NCI-H1048 (cell line): ENCODE data around the gene METRNL.
"Not testable (repeated sequence)": the region's sequence is repeated elsewhere in the genome, so short reads cannot be mapped to it uniquely, and the experiment has no call there.

Source experiments
- DNase-seq: peaks from one replicate; lab custom pipeline; 2025; lab: John Stamatoyannopoulos, UW

The METRNL gene

DNA sequence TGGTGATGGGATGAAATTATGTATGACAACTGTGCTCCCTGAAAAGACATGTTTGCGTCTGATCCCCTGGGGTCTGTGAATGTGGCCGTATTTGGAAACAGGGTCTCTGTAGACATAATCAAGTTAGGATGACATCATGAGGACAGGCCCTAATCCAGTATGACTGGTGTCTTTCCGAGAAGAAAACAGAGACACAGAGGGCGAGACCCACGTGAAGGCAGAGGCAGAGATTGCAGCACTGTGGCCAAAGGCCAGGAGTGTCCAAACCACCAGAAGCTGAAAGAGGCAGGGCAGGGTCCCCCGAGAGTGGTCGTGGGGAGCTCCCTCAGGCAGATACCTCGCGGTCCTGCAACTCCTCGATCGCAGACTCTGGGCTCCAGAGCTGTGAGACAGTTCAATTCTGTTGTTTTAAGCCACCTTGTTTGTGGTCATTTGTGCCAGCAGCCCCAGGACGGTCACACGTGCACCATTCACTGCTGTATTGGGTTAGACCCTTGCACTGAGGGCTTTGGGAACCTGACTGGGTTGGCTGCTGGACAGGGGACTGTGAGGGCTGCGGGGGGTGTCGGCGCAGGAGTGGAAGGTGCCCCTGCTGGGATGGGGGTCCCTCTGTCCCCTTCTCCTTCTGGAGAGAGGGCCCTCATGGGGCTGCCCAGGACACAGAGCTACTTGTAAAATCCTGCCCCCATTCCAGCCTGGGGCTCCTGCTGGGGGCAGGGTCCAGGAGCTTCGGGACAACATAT lies 27.7 kb downstream of the METRNL start:
- DNase-seq: no peak

DNA sequence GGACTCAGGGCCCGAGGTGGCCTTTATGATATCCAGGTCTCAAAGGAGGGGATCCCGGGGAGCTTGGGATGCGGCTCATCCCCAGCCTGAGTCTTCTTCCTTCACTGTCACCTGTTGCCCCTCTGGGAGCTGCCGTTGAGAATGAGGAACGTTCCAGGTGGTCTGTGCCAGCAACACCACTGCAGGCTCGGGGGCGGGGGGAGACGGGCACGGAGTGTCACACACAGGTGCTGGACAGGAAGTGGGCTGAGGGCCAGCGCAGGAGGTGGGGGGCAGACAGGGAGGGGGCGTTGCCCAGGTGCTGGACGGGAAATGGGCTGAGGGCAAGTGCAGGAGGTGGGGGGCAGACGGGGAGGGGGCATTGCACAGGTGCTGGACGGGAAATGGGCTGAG lies 28.2 kb downstream of the METRNL start:
- DNase-seq: no peak

DNA sequence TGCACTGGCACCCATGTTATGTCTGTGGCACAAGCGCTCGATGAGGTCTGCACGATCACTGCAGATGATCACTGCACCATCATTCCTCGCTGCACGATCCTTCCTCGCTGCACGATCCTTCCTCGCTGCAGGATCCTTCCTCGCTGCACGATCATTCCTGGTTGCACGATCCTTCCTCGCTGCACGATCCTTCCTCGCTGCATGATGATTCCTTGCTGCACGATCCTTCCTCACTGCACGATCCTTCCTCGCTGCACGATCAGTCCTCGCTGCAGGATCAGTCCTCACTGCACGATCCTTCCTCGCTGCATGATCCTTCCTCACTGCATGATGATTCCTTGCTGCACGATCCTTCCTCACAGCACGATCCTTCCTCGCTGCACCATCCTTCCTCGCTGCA lies 29.3 kb downstream of the METRNL start:
- DNase-seq: no peak

- DNase-seq: no peak
Observed at GRCh38 chr17:83109386-83109785, 30.0 kb downstream of the METRNL start.

DNA sequence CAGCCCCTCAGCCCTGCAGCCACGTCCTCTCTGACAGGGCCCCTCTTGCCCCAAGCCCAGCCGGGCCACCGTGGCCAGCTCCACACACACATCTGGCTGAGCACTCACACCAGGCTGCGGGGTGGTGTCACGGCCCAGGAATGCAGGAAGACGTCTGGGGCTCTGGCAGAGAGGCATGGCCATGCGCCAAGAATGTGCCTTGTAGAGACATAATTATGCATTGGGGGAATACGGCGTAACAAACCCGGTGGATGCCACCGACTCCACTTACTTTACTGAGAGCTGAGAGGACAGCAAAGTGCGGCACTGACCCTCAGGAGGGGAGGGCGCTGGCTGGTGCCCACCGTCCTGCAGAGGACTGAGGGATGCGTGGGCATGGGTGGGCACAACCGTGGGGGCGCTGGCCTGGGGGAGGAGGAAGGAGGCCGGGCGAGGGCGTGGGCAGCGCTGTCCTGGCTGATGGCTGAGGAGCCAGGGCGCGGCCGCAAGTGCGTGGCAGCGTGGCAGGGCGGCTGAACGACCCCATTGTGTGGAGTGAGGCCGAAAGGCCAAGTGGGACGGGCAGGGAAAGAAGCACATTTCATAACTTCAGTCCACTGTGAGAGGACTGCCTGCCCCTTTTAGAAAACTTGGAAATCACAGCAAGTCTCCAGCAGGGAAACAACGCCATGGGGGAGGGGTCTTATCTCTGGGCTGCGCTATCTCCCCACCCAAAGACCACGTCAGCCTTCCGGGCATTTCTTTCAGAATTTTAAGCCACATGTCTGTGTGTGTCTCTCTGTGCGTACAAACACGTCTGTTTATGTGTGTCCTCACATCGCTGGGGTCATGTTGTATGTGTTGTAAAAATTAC lies 30.6 kb downstream of the METRNL start:
- DNase-seq: no peak

- no peak for DNase-seq
Observed at GRCh38 chr17:83110735-83111134, 31.3 kb downstream of the METRNL start.

DNA sequence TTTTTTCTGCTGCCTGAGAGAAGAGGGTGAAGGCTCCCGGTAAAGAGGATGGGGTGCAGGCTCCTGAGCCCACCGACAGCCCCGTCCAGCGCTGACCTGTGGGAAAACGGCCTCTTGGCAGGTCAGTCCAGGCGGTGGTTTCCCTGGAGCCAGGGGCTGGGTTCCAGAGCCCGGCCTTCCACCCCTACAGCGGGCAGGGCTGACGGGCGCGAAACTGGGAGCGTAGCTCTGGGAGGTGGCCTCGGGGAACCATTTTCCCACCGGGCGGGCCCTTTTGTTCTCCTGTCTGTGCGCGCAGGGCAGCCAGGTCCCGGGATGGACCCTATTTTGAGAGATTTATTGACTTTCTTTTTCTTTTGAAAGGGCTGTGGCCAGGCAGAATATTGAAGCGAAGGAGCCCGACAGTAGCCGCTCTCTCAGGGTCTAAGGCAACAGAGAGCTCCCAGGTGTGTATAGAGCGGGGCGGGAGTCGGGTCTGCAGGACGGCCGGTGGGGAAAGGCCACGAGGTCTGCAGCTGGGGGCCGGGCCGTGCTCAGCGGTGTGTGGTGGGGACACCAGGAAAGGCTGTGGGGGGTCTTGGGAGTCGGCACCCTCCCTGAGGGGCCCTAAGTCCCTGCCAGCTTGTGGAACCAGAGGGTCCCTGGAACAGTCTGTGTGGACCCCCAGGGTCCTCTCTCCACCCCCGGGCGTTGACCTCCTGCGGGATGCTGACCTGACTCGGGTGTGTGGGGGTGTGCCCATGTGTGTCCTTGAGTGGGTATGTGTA lies 32.3 kb downstream of the METRNL start:
- DNase-seq: no peak

GRCh38 chr17:83113381-83113780 lies 34.0 kb downstream of the METRNL start:
- DNase-seq: no peak

DNA sequence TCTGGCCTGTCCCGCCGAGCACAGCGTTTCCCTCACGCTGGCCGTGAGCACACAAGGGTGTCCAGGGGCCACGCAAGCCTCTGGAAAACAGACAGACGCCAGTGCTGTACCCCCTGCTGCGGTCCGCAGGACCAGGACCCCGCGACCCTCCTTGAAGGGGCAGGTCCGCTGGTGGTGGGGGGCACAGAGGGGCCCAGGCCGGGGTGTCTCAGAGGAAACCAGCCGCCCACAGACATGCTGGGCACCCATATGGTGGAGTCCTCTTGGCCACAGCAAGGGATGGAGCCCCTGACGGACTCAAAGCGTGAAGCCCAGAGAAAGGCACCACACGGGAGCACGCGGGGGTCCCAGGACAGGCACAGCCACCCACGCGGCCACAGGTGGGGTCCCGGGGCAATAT lies 34.4 kb downstream of the METRNL start:
- DNase-seq: no peak

DNA sequence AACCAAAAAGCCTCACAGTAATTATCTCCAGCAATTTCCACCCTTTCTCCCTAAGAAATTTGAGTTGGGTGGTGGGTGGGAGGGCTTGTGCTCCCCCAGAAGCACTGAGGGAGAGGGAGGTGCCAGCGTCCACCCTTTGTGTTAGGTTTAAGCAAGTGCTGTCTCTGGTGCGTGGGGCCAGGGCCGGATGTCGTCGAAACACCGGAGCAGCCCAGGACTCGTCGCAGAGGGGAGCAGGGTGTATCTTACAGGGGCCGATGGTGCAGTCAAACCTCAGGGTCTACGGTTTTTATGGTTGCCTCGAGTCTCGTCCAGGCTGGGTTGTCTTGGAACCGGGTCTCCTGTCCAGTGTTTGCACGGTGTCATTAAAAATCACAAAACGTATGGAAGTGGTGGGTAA lies 35.3 kb downstream of the METRNL start:
- DNase-seq: no peak

DNA sequence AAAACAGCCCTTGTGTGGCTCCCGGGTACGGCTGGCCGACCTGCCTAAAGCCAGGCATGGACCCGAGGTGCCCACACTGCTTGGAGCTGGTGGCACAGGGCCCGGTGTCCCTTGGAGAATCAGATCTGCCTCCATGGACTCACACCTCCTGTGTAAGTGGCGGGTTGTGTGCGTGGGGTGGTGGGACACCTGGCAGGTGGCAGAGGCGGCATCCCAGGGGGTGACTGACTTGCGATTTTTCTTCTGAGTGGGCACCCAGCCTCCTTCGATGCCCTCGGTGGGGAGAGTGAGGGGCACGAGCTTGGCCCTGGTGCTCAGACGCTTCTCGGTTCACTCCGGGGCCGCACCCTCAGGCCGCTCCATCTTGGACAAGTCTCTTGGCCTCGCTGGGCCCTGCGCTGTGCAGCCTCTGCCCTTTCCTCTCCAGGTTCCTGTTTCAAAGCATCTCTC lies 35.8 kb downstream of the METRNL start:
- no peak for DNase-seq

GRCh38 chr17:83115832-83116231 lies 36.4 kb downstream of the METRNL start:
- no peak for DNase-seq

- DNase-seq: no peak
Observed at GRCh38 chr17:83116311-83116771, 36.9 kb downstream of the METRNL start.

GRCh38 chr17:83116783-83117555 lies 37.6 kb downstream of the METRNL start:
- no peak for DNase-seq

DNA sequence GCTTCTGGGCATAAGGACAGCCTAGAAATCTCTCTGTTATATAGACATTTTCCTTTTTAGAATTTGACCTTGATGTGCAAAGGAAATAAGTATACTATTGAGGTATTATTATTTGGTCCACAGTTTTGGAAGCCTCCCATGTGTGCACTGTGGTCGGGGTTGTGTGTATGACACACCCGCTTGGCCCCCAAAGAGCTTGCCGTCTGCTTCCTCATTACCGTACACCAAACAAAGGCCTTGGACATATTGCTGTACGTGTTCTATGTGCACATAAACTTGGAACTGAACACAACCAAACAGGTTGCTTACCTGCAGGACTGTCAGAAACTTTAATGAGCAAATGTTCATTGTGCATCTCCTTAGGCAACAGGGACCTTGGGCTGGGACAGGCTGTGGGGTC lies 38.2 kb downstream of the METRNL start:
- DNase-seq: no peak

DNA sequence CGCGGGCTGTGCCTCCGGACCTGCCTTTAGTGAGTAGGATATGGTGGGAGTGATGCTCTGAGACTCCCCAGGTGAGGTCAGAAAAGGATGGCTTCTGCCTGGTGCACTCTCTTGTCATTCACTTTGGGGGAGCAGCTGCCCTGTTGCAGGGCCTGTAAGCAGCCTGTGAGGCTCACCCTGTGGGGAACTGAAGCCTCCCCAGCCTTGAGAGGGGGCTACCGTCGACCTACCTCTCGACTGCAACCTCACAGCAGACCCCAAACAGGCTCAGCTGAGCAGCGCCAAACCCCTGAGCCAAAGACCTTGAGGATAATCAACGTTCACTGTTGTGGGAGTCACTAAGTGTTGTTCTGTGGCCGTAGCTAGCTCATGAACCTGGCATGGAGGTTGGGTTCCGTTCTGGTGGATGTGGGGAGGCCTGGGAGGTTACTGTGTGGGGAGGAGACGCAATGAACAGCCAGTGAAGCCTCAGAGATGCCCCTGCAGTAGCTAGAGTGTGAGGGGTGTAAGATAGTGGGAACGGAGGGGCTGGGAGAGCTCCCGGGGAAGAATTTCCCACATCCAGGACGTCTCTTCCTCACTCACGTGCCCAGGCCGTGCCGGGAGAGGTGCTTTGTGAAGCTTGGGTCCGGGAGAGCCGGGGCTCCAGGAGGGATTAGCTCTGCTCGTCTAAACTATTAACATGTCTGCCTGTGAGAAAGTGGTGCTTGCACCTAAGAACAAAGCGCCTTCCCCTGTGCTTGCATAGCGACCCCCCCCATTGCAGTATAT lies 38.8 kb downstream of the METRNL start:
- no peak for DNase-seq

- no peak for DNase-seq
Observed at GRCh38 chr17:83119987-83120864, 40.8 kb downstream of the METRNL start.

GRCh38 chr17:83121473-83121872 lies 42.1 kb downstream of the METRNL start:
- not testable (repeated sequence) for DNase-seq

DNA sequence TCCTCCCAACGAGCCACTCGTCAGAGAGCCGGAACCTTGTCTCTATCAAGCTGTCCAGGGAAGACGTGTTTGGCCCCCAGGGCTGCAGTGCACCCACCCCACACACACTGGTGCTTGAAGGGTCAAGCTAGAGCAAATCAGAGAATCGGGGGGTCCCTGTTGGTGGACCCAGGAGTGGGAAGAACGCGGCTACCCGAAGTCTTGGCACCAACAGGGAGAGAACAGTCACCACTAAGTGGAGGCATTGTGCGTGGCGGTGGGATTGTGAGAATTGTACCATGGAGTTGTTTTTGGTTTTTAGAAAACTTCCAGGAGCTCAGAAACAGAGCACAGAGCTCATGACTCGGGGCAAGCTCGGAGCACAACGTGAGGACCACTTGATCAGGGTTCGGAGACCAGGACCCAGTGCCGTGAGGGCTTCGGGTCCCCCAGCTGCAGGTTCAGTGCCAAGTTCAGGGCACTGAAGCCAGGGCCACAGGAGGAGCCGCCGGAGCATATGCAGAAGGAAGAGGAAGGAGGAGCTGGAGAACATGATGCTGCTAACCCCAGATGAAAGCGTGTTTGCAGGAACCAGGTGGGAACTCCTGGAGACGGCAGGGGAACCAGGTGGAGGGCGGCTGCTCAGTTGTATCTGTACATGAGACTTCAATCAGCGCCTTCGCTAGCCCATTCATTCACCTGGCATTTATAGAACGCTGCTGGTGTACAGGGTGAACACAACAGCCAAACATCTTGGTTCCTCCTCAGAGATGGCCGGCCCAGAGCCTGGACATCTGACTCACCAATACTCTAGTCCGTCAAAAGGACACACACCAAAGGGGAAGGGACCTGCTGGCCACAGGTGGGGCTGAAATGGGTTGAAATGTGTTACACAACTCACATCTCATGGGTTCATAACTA lies 42.8 kb downstream of the METRNL start:
- no peak for DNase-seq
